Measurements from ENCODE around the gene ADAM30. TPM values are rescaled to one million over a fixed set of nuclear protein-coding genes. Genes with fewer than 3 reads are reported as not detected.

Gene ADAM30
- not detected for polyA plus RNA-seq (2012; ENCODE audit: insufficient read length, low read depth)

DNA sequence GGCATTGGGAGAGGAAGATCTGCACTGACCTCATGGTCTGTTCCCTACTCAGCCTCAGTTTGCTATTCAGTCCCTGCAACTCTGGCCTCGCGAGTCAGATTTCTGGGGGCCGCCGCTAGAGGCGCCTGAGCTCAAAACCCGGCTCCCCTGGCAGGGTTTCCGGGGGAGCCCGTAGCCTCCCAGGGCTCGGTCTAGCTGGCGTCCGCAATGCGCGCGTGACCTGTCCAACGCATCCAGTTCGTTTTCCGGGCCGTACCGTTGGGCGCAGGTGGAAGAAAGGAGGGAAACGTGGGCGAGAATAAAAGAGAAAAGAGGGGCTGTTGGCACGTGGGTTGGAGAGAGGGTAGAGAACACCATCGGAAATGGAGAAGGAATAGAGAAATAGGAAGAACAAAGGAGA is at the start of gene ADAM30:
Gene ADAM30 (minus strand): TSS at position 213 of the 400 bp plus-strand sequence. CDS start 179 bp downstream, at position 34.
- TF ChIP-seq SIN3A (IDR thresholded peaks at IDR 0.05; ENCODE audit: borderline replicate concordance, insufficient read depth, low read length) = no peak
- TF ChIP-seq FOXP2 (optimal IDR thresholded peaks at IDR 0.05; ENCODE audit: borderline replicate concordance, extremely low read depth, extremely low read length, insufficient read depth) = no peak
- TF ChIP-seq, protein P1, sequence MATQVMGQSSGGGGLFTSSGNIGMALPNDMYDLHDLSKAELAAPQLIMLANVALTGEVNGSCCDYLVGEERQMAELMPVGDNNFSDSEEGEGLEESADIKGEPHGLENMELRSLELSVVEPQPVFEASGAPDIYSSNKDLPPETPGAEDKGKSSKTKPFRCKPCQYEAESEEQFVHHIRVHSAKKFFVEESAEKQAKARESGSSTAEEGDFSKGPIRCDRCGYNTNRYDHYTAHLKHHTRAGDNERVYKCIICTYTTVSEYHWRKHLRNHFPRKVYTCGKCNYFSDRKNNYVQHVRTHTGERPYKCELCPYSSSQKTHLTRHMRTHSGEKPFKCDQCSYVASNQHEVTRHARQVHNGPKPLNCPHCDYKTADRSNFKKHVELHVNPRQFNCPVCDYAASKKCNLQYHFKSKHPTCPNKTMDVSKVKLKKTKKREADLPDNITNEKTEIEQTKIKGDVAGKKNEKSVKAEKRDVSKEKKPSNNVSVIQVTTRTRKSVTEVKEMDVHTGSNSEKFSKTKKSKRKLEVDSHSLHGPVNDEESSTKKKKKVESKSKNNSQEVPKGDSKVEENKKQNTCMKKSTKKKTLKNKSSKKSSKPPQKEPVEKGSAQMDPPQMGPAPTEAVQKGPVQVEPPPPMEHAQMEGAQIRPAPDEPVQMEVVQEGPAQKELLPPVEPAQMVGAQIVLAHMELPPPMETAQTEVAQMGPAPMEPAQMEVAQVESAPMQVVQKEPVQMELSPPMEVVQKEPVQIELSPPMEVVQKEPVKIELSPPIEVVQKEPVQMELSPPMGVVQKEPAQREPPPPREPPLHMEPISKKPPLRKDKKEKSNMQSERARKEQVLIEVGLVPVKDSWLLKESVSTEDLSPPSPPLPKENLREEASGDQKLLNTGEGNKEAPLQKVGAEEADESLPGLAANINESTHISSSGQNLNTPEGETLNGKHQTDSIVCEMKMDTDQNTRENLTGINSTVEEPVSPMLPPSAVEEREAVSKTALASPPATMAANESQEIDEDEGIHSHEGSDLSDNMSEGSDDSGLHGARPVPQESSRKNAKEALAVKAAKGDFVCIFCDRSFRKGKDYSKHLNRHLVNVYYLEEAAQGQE (IDR thresholded peaks at IDR 0.05; ENCODE audit: insufficient read depth in 1 of 2, low read depth in 2 of 2, low read length in 2 of 2) = no peak
- no peak for TF ChIP-seq POLR2AphosphoS5 (IDR thresholded peaks at IDR 0.05; ENCODE audit: low read depth, low read length)

DNA sequence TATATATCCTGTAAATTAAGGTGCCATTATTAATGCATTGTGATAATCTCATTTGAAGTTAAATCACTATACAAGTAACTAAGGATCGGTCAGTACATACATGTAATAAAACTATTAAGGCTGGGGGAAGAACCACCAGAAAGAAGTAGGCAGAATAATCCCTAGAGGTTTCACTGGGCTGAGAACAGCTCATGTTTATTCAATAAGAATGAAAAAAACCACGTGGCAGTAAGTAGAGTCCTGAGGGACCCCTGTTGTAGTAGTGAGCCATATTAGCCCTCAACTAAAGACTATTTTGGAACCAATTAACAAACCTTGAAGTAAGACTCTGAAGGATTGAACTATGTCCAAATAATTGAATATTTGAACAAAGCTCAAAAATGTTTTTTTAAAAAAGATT is 46.9 kb upstream of the ADAM30 start:
- TF ChIP-seq FOXP2 (optimal IDR thresholded peaks at IDR 0.05; ENCODE audit: borderline replicate concordance, extremely low read depth, extremely low read length, insufficient read depth) (no peak), SIN3A (IDR thresholded peaks at IDR 0.05; ENCODE audit: borderline replicate concordance, insufficient read depth, low read length) (no peak), TAF1 (IDR thresholded peaks at IDR 0.05; ENCODE audit: borderline replicate concordance, insufficient read depth, low read length) (no peak), POLR2AphosphoS5 (IDR thresholded peaks at IDR 0.05; ENCODE audit: low read depth, low read length) (no peak)
- TF ChIP-seq, protein P1 (IDR thresholded peaks at IDR 0.05; ENCODE audit: insufficient read depth in 1 of 2, low read depth in 2 of 2, low read length in 2 of 2) = no peak

DNA sequence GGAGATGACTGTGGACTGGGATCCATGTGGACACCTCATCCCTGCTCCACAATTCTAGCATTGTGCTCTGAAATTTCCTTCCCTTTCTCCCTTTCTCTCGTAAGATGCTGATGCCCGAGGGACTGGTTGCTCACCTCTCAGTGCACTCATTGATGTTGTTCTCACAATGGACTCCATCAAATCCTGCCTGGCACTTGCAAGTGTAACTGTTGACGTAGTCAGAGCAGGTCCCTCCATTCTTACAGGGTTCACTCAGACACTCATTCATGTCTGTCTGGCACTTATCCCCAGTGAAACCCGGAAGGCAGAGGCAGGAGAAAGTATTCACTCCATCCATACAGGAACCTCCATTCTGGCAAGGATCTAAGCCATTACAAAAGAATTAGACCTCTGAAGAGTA is 45.1 kb upstream of the ADAM30 start:
- TF ChIP-seq FOXP2 (optimal IDR thresholded peaks at IDR 0.05; ENCODE audit: borderline replicate concordance, extremely low read depth, extremely low read length, insufficient read depth) = no peak
- TF ChIP-seq TAF1 (IDR thresholded peaks at IDR 0.05; ENCODE audit: borderline replicate concordance, insufficient read depth, low read length) = no peak
- no peak for TF ChIP-seq SIN3A (IDR thresholded peaks at IDR 0.05; ENCODE audit: borderline replicate concordance, insufficient read depth, low read length)
- no peak for TF ChIP-seq POLR2AphosphoS5 (IDR thresholded peaks at IDR 0.05; ENCODE audit: low read depth, low read length)
- TF ChIP-seq, protein P1 (IDR thresholded peaks at IDR 0.05; ENCODE audit: insufficient read depth in 1 of 2, low read depth in 2 of 2, low read length in 2 of 2) = no peak

DNA sequence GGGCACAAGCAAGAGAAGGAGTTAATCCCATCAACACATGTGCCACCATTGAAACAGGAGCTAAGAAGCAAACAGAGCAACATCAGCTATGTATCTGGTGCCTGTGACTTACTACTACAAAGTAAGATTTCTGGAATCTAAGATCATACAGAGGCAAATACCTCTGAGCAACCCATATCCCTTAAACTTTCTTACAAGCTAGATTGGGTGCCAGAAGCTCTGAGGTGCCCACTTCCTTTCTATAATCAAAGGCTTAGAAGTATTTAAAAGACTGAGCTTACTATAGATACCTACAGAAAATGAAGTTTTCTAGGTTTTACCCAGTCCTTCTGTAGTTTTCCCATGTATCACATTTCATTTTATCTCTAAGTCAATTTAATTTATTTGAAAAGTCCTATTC is 44.4 kb upstream of the ADAM30 start:
- no peak for TF ChIP-seq FOXP2 (optimal IDR thresholded peaks at IDR 0.05; ENCODE audit: borderline replicate concordance, extremely low read depth, extremely low read length, insufficient read depth)
- no peak for TF ChIP-seq SIN3A (IDR thresholded peaks at IDR 0.05; ENCODE audit: borderline replicate concordance, insufficient read depth, low read length)
- no peak for TF ChIP-seq TAF1 (IDR thresholded peaks at IDR 0.05; ENCODE audit: borderline replicate concordance, insufficient read depth, low read length)
- TF ChIP-seq, protein P1 (IDR thresholded peaks at IDR 0.05; ENCODE audit: insufficient read depth in 1 of 2, low read depth in 2 of 2, low read length in 2 of 2) = no peak
- no peak for TF ChIP-seq POLR2AphosphoS5 (IDR thresholded peaks at IDR 0.05; ENCODE audit: low read depth, low read length)

DNA sequence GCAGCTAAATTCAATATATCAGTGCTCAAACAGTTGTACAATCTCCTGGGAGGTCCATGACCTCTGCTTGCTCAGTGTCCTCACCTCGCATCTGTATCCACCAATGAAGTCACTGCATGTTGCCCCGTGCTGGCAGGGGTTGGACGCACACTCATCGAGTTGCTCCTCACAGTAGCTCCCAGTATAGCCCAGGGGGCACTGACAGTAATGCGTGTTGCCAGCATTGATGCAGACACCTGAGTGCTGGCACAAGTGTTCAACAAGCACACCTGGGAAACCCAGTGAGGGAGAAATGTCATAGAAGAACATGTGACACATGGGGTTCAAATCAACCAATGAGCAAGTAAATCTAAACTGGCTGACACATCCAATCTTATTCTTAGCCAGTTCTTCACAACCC is 40.9 kb upstream of the ADAM30 start:
- no peak for TF ChIP-seq TAF1 (IDR thresholded peaks at IDR 0.05; ENCODE audit: borderline replicate concordance, insufficient read depth, low read length)
- no peak for TF ChIP-seq POLR2AphosphoS5 (IDR thresholded peaks at IDR 0.05; ENCODE audit: low read depth, low read length)
- TF ChIP-seq, protein P1 (IDR thresholded peaks at IDR 0.05; ENCODE audit: insufficient read depth in 1 of 2, low read depth in 2 of 2, low read length in 2 of 2) = no peak
